Measurements from ENCODE around the gene RPL13. TPM values are rescaled to one million over a fixed set of nuclear protein-coding genes. Genes with fewer than 3 reads are reported as not detected.

Gene RPL13
- total and polyA plus RNA-seq, 2 of the 13 experiments (the other 11 are each of a cell fraction or from before 2014, with no cell fraction given), result 2,988 to 4,411 TPM

DNA sequence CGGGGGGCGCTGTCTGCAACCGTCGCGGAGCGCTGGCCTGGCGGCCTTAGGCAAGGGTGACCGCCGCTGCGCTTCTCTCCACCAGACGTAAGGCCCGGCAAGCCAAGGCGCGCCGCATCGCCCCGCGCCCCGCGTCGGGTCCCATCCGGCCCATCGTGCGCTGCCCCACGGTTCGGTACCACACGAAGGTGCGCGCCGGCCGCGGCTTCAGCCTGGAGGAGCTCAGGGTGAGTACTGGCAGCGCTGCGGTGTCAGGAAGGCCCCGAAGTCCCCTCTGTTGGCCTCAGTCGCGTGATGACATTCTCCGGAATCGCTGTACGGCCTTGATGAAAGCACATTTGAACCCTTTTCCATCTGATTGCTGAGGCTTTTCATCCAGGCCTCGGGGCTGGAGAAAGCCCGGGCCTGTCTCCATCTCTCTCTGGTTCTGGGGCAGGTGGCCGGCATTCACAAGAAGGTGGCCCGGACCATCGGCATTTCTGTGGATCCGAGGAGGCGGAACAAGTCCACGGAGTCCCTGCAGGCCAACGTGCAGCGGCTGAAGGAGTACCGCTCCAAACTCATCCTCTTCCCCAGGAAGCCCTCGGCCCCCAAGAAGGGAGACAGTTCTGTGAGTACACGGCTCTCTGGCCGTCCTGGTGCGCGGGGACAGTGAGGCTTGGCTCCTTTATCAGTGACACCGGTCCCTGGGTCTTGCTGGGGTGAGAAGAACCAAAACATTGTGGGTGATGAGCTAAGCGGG is 831 bp downstream of the RPL13 start (continued):
- TF ChIP-seq ZNF598 (CRISPR knock-in tag; IDR thresholded peaks at IDR 0.05; ENCODE audit: borderline replicate concordance) (peak; percentile 5; the same call in 1 of the 2 replicates), ZNF563 (CRISPR knock-in tag; IDR thresholded peaks at IDR 0.05) (no peak), RARA (CRISPR knock-in tag; IDR thresholded peaks at IDR 0.05) (no peak), TCF12 (IDR thresholded peaks at IDR 0.05) (no peak), TCF12 (CRISPR knock-in tag; IDR thresholded peaks at IDR 0.05) (no peak), ZNF556 (CRISPR knock-in tag; IDR thresholded peaks at IDR 0.05; ENCODE audit: borderline replicate concordance) (no peak), ZNF335 (CRISPR knock-in tag; IDR thresholded peaks at IDR 0.05) (no peak), ZNF674 (CRISPR knock-in tag; IDR thresholded peaks at IDR 0.05; ENCODE audit: low read depth) (no peak), MTA3 (CRISPR knock-in tag; IDR thresholded peaks at IDR 0.05) (no peak), ZMYM4 (CRISPR knock-in tag; IDR thresholded peaks at IDR 0.05) (no peak), JARID2 (CRISPR knock-in tag; IDR thresholded peaks at IDR 0.05; ENCODE audit: insufficient replicate concordance) (no peak), ONECUT2 (CRISPR knock-in tag; IDR thresholded peaks at IDR 0.05) (no peak), TAF1 (CRISPR knock-in tag; IDR thresholded peaks at IDR 0.05) (no peak), ZNF264 (CRISPR knock-in tag; IDR thresholded peaks at IDR 0.05) (no peak), ZNF260 (CRISPR knock-in tag; IDR thresholded peaks at IDR 0.05; ENCODE audit: borderline replicate concordance, low read depth) (no peak), ZNF841 (CRISPR knock-in tag; IDR thresholded peaks at IDR 0.05; ENCODE audit: borderline replicate concordance) (0 out of 2 replicates have a peak, but pooled peaks have one; percentile 55), STAG1 (CRISPR knock-in tag; IDR thresholded peaks at IDR 0.05) (no peak), ZFP36L1 (CRISPR knock-in tag; IDR thresholded peaks at IDR 0.05) (no peak), TEAD3 (CRISPR knock-in tag; optimal IDR thresholded peaks at IDR 0.05; ENCODE audit: borderline replicate concordance) (no peak), NFYC (CRISPR knock-in tag; IDR thresholded peaks at IDR 0.05) (no peak), HNRNPH1 (optimal IDR thresholded peaks at IDR 0.05; ENCODE audit: low read depth, low read length) (no peak), ZNF589 (CRISPR knock-in tag; conservative IDR thresholded peaks at IDR 0.05) (peak; percentile 48; the same call in 1 of the 2 replicates)
- TF ChIP-seq, protein P1, sequence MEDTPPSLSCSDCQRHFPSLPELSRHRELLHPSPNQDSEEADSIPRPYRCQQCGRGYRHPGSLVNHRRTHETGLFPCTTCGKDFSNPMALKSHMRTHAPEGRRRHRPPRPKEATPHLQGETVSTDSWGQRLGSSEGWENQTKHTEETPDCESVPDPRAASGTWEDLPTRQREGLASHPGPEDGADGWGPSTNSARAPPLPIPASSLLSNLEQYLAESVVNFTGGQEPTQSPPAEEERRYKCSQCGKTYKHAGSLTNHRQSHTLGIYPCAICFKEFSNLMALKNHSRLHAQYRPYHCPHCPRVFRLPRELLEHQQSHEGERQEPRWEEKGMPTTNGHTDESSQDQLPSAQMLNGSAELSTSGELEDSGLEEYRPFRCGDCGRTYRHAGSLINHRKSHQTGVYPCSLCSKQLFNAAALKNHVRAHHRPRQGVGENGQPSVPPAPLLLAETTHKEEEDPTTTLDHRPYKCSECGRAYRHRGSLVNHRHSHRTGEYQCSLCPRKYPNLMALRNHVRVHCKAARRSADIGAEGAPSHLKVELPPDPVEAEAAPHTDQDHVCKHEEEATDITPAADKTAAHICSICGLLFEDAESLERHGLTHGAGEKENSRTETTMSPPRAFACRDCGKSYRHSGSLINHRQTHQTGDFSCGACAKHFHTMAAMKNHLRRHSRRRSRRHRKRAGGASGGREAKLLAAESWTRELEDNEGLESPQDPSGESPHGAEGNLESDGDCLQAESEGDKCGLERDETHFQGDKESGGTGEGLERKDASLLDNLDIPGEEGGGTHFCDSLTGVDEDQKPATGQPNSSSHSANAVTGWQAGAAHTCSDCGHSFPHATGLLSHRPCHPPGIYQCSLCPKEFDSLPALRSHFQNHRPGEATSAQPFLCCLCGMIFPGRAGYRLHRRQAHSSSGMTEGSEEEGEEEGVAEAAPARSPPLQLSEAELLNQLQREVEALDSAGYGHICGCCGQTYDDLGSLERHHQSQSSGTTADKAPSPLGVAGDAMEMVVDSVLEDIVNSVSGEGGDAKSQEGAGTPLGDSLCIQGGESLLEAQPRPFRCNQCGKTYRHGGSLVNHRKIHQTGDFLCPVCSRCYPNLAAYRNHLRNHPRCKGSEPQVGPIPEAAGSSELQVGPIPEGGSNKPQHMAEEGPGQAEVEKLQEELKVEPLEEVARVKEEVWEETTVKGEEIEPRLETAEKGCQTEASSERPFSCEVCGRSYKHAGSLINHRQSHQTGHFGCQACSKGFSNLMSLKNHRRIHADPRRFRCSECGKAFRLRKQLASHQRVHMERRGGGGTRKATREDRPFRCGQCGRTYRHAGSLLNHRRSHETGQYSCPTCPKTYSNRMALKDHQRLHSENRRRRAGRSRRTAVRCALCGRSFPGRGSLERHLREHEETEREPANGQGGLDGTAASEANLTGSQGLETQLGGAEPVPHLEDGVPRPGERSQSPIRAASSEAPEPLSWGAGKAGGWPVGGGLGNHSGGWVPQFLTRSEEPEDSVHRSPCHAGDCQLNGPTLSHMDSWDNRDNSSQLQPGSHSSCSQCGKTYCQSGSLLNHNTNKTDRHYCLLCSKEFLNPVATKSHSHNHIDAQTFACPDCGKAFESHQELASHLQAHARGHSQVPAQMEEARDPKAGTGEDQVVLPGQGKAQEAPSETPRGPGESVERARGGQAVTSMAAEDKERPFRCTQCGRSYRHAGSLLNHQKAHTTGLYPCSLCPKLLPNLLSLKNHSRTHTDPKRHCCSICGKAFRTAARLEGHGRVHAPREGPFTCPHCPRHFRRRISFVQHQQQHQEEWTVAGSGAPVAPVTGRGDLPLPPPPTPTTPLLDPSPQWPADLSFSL (CRISPR knock-in tag; IDR thresholded peaks at IDR 0.05), result peak; percentile 9; the same call in 1 of the 2 replicates
- TF ChIP-seq, protein P2, sequence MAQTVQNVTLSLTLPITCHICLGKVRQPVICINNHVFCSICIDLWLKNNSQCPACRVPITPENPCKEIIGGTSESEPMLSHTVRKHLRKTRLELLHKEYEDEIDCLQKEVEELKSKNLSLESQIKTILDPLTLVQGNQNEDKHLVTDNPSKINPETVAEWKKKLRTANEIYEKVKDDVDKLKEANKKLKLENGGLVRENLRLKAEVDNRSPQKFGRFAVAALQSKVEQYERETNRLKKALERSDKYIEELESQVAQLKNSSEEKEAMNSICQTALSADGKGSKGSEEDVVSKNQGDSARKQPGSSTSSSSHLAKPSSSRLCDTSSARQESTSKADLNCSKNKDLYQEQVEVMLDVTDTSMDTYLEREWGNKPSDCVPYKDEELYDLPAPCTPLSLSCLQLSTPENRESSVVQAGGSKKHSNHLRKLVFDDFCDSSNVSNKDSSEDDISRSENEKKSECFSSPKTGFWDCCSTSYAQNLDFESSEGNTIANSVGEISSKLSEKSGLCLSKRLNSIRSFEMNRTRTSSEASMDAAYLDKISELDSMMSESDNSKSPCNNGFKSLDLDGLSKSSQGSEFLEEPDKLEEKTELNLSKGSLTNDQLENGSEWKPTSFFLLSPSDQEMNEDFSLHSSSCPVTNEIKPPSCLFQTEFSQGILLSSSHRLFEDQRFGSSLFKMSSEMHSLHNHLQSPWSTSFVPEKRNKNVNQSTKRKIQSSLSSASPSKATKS (CRISPR knock-in tag; IDR thresholded peaks at IDR 0.05), result no peak
